ENCODE results near the gene ARL14EPL.

Gene ARL14EPL

GRCh38 chr5:116002116-116002906 is 30.0 kb upstream of the ARL14EPL start:
- Histone ChIP-seq H3K27me3 (replicated peaks in 2 of 5; ENCODE audit: control insufficient read depth in 4 of 5, insufficient read depth in 5 of 5, low read length in 4 of 5) (no peaks in the 10 kb centered on the region), H3K4me1 (ENCODE audit: control extremely low read depth in 1 of 4, control insufficient read depth in 4 of 4, insufficient read depth in 4 of 4, low read length in 3 of 4) (peaks cover 0 to 4% (median 0%) of the 10 kb centered on the region in 4 experiments), H3K9me3 (ENCODE audit: control extremely low read depth in 1 of 5, control insufficient read depth in 4 of 5, insufficient read depth in 2 of 5, low read depth in 1 of 5, low read length in 4 of 5) (no peaks in the 10 kb centered on the region), H3K4me3 (ENCODE audit: control insufficient read depth in 1 of 7, extremely low read depth in 1 of 7, insufficient read depth in 4 of 7, low read depth in 2 of 7, low read length in 6 of 7) (no peak overlapping the region), H3K27ac (ENCODE audit: insufficient read depth in 1 of 2, low read depth in 1 of 2, low read length in 2 of 2, poor library complexity in 1 of 2, severe bottlenecking in 2 of 2) (no peak overlapping the region), H3K36me3 (ENCODE audit: control insufficient read depth in 4 of 4, insufficient read depth in 4 of 4, low read length in 3 of 4) (no peaks in the 10 kb centered on the region)
- DNase-seq: no peak
- CTCF ChIA-PET: no interaction called here
- 97% methylated on average over 3 of the region's 6 CpGs for WGBS (ENCODE audit: insufficient coverage)
- POLR2A ChIA-PET: no interaction called here

GRCh38 chr5:116004248-116004647 is 28.0 kb upstream of the ARL14EPL start:
- ChIA-PET POLR2A (no interaction called here), CTCF (interaction anchor here (1.9 kb wide), 1 partner anchor 9 kb away, joined by 4 read pairs; no protein-coding TSS in a partner anchor)

GRCh38 chr5:116009806-116010205 is 22.5 kb upstream of the ARL14EPL start:
- Histone ChIP-seq H3K9me3 (ENCODE audit: control extremely low read depth in 1 of 5, control insufficient read depth in 4 of 5, insufficient read depth in 2 of 5, low read depth in 1 of 5, low read length in 4 of 5) (peaks cover 0 to 1% (median 0%) of the 10 kb centered on the region in 5 experiments), H3K27me3 (replicated peaks in 2 of 5; ENCODE audit: control insufficient read depth in 4 of 5, insufficient read depth in 5 of 5, low read length in 4 of 5) (no peaks in the 10 kb centered on the region), H3K4me3 (ENCODE audit: control insufficient read depth in 1 of 7, extremely low read depth in 1 of 7, insufficient read depth in 4 of 7, low read depth in 2 of 7, low read length in 6 of 7) (no peak overlapping the region), H3K4me1 (ENCODE audit: control extremely low read depth in 1 of 4, control insufficient read depth in 4 of 4, insufficient read depth in 4 of 4, low read length in 3 of 4) (no peaks in the 10 kb centered on the region), H3K36me3 (ENCODE audit: control insufficient read depth in 4 of 4, insufficient read depth in 4 of 4, low read length in 3 of 4) (no peaks in the 10 kb centered on the region), H3K27ac (ENCODE audit: insufficient read depth in 1 of 2, low read depth in 1 of 2, low read length in 2 of 2, poor library complexity in 1 of 2, severe bottlenecking in 2 of 2) (no peak overlapping the region)
- WGBS (ENCODE audit: insufficient coverage): 100% methylated on average over 1 of the region's 3 CpGs
- ChIA-PET POLR2A (no interaction called here), CTCF (no interaction called here)
- no peak for DNase-seq

More at GRCh38 chr5:116004248-116004647, 28.0 kb upstream of the ARL14EPL start:
- Histone ChIP-seq H3K27me3 (replicated peaks in 2 of 5; ENCODE audit: control insufficient read depth in 4 of 5, insufficient read depth in 5 of 5, low read length in 4 of 5) (no peaks in the 10 kb centered on the region), H3K27ac (ENCODE audit: insufficient read depth in 1 of 2, low read depth in 1 of 2, low read length in 2 of 2, poor library complexity in 1 of 2, severe bottlenecking in 2 of 2) (no peak overlapping the region), H3K9me3 (ENCODE audit: control extremely low read depth in 1 of 5, control insufficient read depth in 4 of 5, insufficient read depth in 2 of 5, low read depth in 1 of 5, low read length in 4 of 5) (peaks cover 0 to 1% (median 0%) of the 10 kb centered on the region in 5 experiments), H3K4me1 (ENCODE audit: control extremely low read depth in 1 of 4, control insufficient read depth in 4 of 4, insufficient read depth in 4 of 4, low read length in 3 of 4) (peaks cover 0 to 4% (median 0%) of the 10 kb centered on the region in 4 experiments), H3K36me3 (ENCODE audit: control insufficient read depth in 4 of 4, insufficient read depth in 4 of 4, low read length in 3 of 4) (no peaks in the 10 kb centered on the region), H3K4me3 (ENCODE audit: control insufficient read depth in 1 of 7, extremely low read depth in 1 of 7, insufficient read depth in 4 of 7, low read depth in 2 of 7, low read length in 6 of 7) (no peak overlapping the region)
- no peak for DNase-seq
- no CpG with 5 or more reads among the region's 3 CpGs for WGBS (ENCODE audit: insufficient coverage)

GRCh38 chr5:116011046-116011445 is 21.2 kb upstream of the ARL14EPL start:
- no peak overlapping the region for H3K27ac ChIP-seq (ENCODE audit: insufficient read depth in 1 of 2, low read depth in 1 of 2, low read length in 2 of 2, poor library complexity in 1 of 2, severe bottlenecking in 2 of 2)
- DNase-seq: no peak
- POLR2A ChIA-PET: no interaction called here
- H3K4me3 ChIP-seq (ENCODE audit: control insufficient read depth in 1 of 7, extremely low read depth in 1 of 7, insufficient read depth in 4 of 7, low read depth in 2 of 7, low read length in 6 of 7): no peak overlapping the region
- CTCF ChIA-PET: no interaction called here
- no peaks in the 10 kb centered on the region for H3K36me3 ChIP-seq (ENCODE audit: control insufficient read depth in 4 of 4, insufficient read depth in 4 of 4, low read length in 3 of 4)
- no peaks in the 10 kb centered on the region for H3K4me1 ChIP-seq (ENCODE audit: control extremely low read depth in 1 of 4, control insufficient read depth in 4 of 4, insufficient read depth in 4 of 4, low read length in 3 of 4)
- H3K27me3 ChIP-seq (replicated peaks in 2 of 5; ENCODE audit: control insufficient read depth in 4 of 5, insufficient read depth in 5 of 5, low read length in 4 of 5): no peaks in the 10 kb centered on the region
- H3K9me3 ChIP-seq (ENCODE audit: control extremely low read depth in 1 of 5, control insufficient read depth in 4 of 5, insufficient read depth in 2 of 5, low read depth in 1 of 5, low read length in 4 of 5): peaks cover 0 to 1% (median 0%) of the 10 kb centered on the region in 5 experiments

- no peak for DNase-seq
- POLR2A ChIA-PET: no interaction called here
These were observed 19.0 kb upstream of the ARL14EPL start for GRCh38 chr5:116013207-116013785.

GRCh38 chr5:116013936-116014335 is 18.3 kb upstream of the ARL14EPL start:
- Histone ChIP-seq H3K4me3 (ENCODE audit: control insufficient read depth in 1 of 7, extremely low read depth in 1 of 7, insufficient read depth in 4 of 7, low read depth in 2 of 7, low read length in 6 of 7) (no peak overlapping the region), H3K9me3 (ENCODE audit: control extremely low read depth in 1 of 5, control insufficient read depth in 4 of 5, insufficient read depth in 2 of 5, low read depth in 1 of 5, low read length in 4 of 5) (peaks cover 0 to 1% (median 0%) of the 10 kb centered on the region in 5 experiments), H3K4me1 (ENCODE audit: control extremely low read depth in 1 of 4, control insufficient read depth in 4 of 4, insufficient read depth in 4 of 4, low read length in 3 of 4) (no peaks in the 10 kb centered on the region), H3K27ac (ENCODE audit: insufficient read depth in 1 of 2, low read depth in 1 of 2, low read length in 2 of 2, poor library complexity in 1 of 2, severe bottlenecking in 2 of 2) (no peak overlapping the region), H3K36me3 (ENCODE audit: control insufficient read depth in 4 of 4, insufficient read depth in 4 of 4, low read length in 3 of 4) (no peaks in the 10 kb centered on the region), H3K27me3 (replicated peaks in 2 of 5; ENCODE audit: control insufficient read depth in 4 of 5, insufficient read depth in 5 of 5, low read length in 4 of 5) (no peaks in the 10 kb centered on the region)
- DNase-seq: no peak
- POLR2A ChIA-PET: no interaction called here
- CTCF ChIA-PET: interaction anchor here (1.2 to 2.0 kb wide), 2 partner anchors 10 to 15 kb away, joined by 3 to 4 read pairs; no protein-coding TSS in a partner anchor

More at GRCh38 chr5:116013207-116013785, 19.0 kb upstream of the ARL14EPL start:
- H3K4me1 ChIP-seq (ENCODE audit: control extremely low read depth in 1 of 4, control insufficient read depth in 4 of 4, insufficient read depth in 4 of 4, low read length in 3 of 4): no peaks in the 10 kb centered on the region
- no peaks in the 10 kb centered on the region for H3K36me3 ChIP-seq (ENCODE audit: control insufficient read depth in 4 of 4, insufficient read depth in 4 of 4, low read length in 3 of 4)
- H3K9me3 ChIP-seq (ENCODE audit: control extremely low read depth in 1 of 5, control insufficient read depth in 4 of 5, insufficient read depth in 2 of 5, low read depth in 1 of 5, low read length in 4 of 5): peaks cover 0 to 1% (median 0%) of the 10 kb centered on the region in 5 experiments
- H3K27ac ChIP-seq (ENCODE audit: insufficient read depth in 1 of 2, low read depth in 1 of 2, low read length in 2 of 2, poor library complexity in 1 of 2, severe bottlenecking in 2 of 2): no peak overlapping the region
- CTCF ChIA-PET: interaction anchor here (2.0 kb wide), 1 partner anchor 10 kb away, joined by 4 read pairs; no protein-coding TSS in a partner anchor
- 85% methylated on average over 4 of the region's 6 CpGs for WGBS (ENCODE audit: insufficient coverage)
- H3K4me3 ChIP-seq (ENCODE audit: control insufficient read depth in 1 of 7, extremely low read depth in 1 of 7, insufficient read depth in 4 of 7, low read depth in 2 of 7, low read length in 6 of 7): no peak overlapping the region
- H3K27me3 ChIP-seq (replicated peaks in 2 of 5; ENCODE audit: control insufficient read depth in 4 of 5, insufficient read depth in 5 of 5, low read length in 4 of 5): no peaks in the 10 kb centered on the region

- ChIA-PET POLR2A (no interaction called here), CTCF (no interaction called here)
- Histone ChIP-seq H3K27me3 (replicated peaks in 2 of 5; ENCODE audit: control insufficient read depth in 4 of 5, insufficient read depth in 5 of 5, low read length in 4 of 5) (no peaks in the 10 kb centered on the region), H3K4me1 (ENCODE audit: control extremely low read depth in 1 of 4, control insufficient read depth in 4 of 4, insufficient read depth in 4 of 4, low read length in 3 of 4) (no peaks in the 10 kb centered on the region), H3K36me3 (ENCODE audit: control insufficient read depth in 4 of 4, insufficient read depth in 4 of 4, low read length in 3 of 4) (no peaks in the 10 kb centered on the region), H3K27ac (ENCODE audit: insufficient read depth in 1 of 2, low read depth in 1 of 2, low read length in 2 of 2, poor library complexity in 1 of 2, severe bottlenecking in 2 of 2) (no peak overlapping the region), H3K4me3 (ENCODE audit: control insufficient read depth in 1 of 7, extremely low read depth in 1 of 7, insufficient read depth in 4 of 7, low read depth in 2 of 7, low read length in 6 of 7) (no peak overlapping the region), H3K9me3 (ENCODE audit: control extremely low read depth in 1 of 5, control insufficient read depth in 4 of 5, insufficient read depth in 2 of 5, low read depth in 1 of 5, low read length in 4 of 5) (no peaks in the 10 kb centered on the region)
- no peak for DNase-seq
These were observed 8.7 kb upstream of the ARL14EPL start for GRCh38 chr5:116023619-116024018.
